Heart right ventricle (tissue), 16 donors: ENCODE data around the gene TRIM66. TPM values are rescaled to one million over a fixed set of nuclear protein-coding genes. Genes with fewer than 3 reads are reported as not detected.

Experiments
- ATAC-seq, 8 donors: fragments of 200-7000 bp; cut with Tn5 transposase; one replicate each; pipeline ENCODE4 v1.9.1; 2020; ENCODE audit warnings: mild to moderate bottlenecking in 8 of 8, moderate library complexity in 8 of 8, moderate number of reproducible peaks in 1 of 8
- DNase-seq, 2 donors: peaks; one replicate each; pipeline ENCODE4 v3.0.0-alpha.2; 2020
- H3K27ac ChIP-seq, 10 donors: fragments of 200-600 bp; sonication (generic) in 2 of 10; one replicate each; pipeline versions ENCODE4 v1.5.0 to v1.8.0; 2020 to 2022; ENCODE audit warnings: mild to moderate bottlenecking in 3 of 10
- H3K27me3 ChIP-seq, 7 donors: fragments of 200-600 bp; one replicate each; pipeline ENCODE4 v1.8.0; 2021 to 2022; ENCODE audit warnings: mild to moderate bottlenecking in 2 of 7
- H3K36me3 ChIP-seq, 9 donors: fragments of 200-600 bp; sonication (generic) in 1 of 9; one replicate each; pipeline versions ENCODE4 v1.5.0 to v1.8.0; 2020 to 2022; ENCODE audit warnings: mild to moderate bottlenecking in 2 of 9
- H3K4me1 ChIP-seq, 9 donors: fragments of 200-600 bp; sonication (generic) in 1 of 9; one replicate each; pipeline versions ENCODE4 v1.5.0 to v1.8.0; 2020 to 2022; ENCODE audit warnings: mild to moderate bottlenecking in 4 of 9
- H3K4me3 ChIP-seq, 10 donors: fragments of 200-600 bp; sonication (generic) in 2 of 10; one replicate each; pipeline versions ENCODE4 v1.5.0 to v1.8.0; 2020 to 2022; ENCODE audit warnings: mild to moderate bottlenecking in 7 of 10, moderate library complexity in 2 of 10
- H3K9me3 ChIP-seq, 11 donors: fragments of 200-600 bp in 10 of 11; sonication (generic) in 2 of 11; one replicate each; pipeline versions ENCODE4 v1.5.0 to v1.8.0; 2013 to 2022; ENCODE audit warnings: mild to moderate bottlenecking in 2 of 11, control low read depth in 1 of 11, moderate library complexity in 1 of 11
- CTCF ChIP-seq, 9 donors: fragments of 200-600 bp; sonication (generic) in 2 of 9; IDR thresholded peaks; one replicate each; pipeline versions ENCODE4 v1.5.0 to v1.8.0; 2021 to 2022; ENCODE audit warnings: antibody characterized with exemption in 9 of 9, mild to moderate bottlenecking in 5 of 9, moderate library complexity in 1 of 9
- WGBS, 2 donors: extraction: QIAGEN DNeasy Blood & Tissue Kit; methylation state at CpG; one replicate each; pipeline ENCODE4 v1.1.7; 2013; ENCODE audit warnings: inconsistent platforms in 1 of 2; 5-methylcytosine and 5-hydroxymethylcytosine counted together
- intact Hi-C, 10 donors: fragments of 100-400 bp; cut with DNase I; formaldehyde crosslinking; loops; one replicate each; pipeline versions ENCODE4 v1.11.1 to v1.14.2; 2022
- long read RNA-seq, 3 donors: library from polyadenylated mRNA; unstranded; transcript quantifications; one replicate each; pipeline ENCODE4 v2.0.0, GENCODE V29; 2020 to 2021
- polyA plus RNA-seq, 2 donors: library from polyadenylated mRNA; stranded (reverse); fragments of 200-250 nt; gene quantifications; one replicate each; pipeline ENCODE4 v1.2.3, GENCODE V29; 2013
- total RNA-seq, 10 donors: library from RNA; stranded (reverse); fragmentation: NEBNext Ultra II Directional in 3 of 10; extraction: Animal tissue kit (Norgen Biotek cat#: 25700) in 3 of 10; gene quantifications; one replicate each; pipeline versions ENCODE4 v1.2.1 to v1.2.4, GENCODE V29; 2021 to 2023
- donor health status: Arrhythmogenic right ventricular cardiomyopathy.
- donor health status: ischemic (EF 13 %, LVEDD 7.1; RV severe dilation, severe dysfunction).
- donor health status: healthy with polysubstance abuse.
- donor health status: DM: no; HTN: yes; CAD: no.
- donor health status: DM: no; HTN: no; CAD: no.
- donor health status: ischemic (EF 25% LVEDD 6.9; RV normal size, moderate dysfunction).
- donor health status: ischemic (EF 25% LVEDD 5.7; RV mildly dilated, moderate dysfunction).
- donor health status: healthy.
- donor health status: DM: yes; HTN: yes; CAD: no.
- donor health status: Ischemic cardiomyopathy.
- donor health status: ischemic (EF 35%, LVEDD 5.7; RV mildly dilated, moderate dysfunction).
- donor health status: nonischemic (EF 11% LVEDD 7.7; RV severe dilation, severe dysfunction).
- donor health status: DM: yes; HTN: yes; CAD: no.
- donor health status: PGD.
- donor health status: ischemic (EF 29% LVEDD 5.4; RV normal size, mild dysfunction).
- donor health status: nonischemic (EF 23%, LVEDD 6.1; RV moderate dilation, normal function).

The TRIM66 gene
- total RNA-seq (1 to 10 TPM; 1.8 to 7.4 (median 2.8) TPM), polyA plus RNA-seq (1 to 10 TPM in 1 of 2 donors, under 1 TPM in 1; 0.33 to 3.2 TPM)
- long read RNA-seq, donor 1, partial matches to known transcripts: 1 of 1 reads
- long read RNA-seq, donor 1, other reads (novel, unspliced or antisense): 0 of 1 reads
- long read RNA-seq, donor 2, partial matches to known transcripts: 1 of 2 reads
- long read RNA-seq, donor 2, other reads (novel, unspliced or antisense): 1 of 2 reads
- long read RNA-seq, donor 3, partial matches to known transcripts: 0 of 6 reads
- long read RNA-seq, donor 3, other reads (novel, unspliced or antisense): 6 of 6 reads

- Histone ChIP-seq H3K4me3 (peak within 1 kb of the TSS; percentile 69 to 99 (median 90)), H3K27me3 (no peaks in the 10 kb centered on the region), H3K4me1 (peaks cover 6 to 40% (median 30%) of the 10 kb centered on the region in 9 donors), H3K27ac (peak within 1 kb of the TSS; percentile 81 to 97 (median 96)), H3K36me3 (peaks cover 0 to 60% (median 26%) of the 10 kb centered on the region in 9 donors), H3K9me3 (no peaks in the 10 kb centered on the region)
- peak in 4 of 9 donors; percentile 7 to 39 (median 20) for TF ChIP-seq CTCF (IDR thresholded peaks at IDR 0.05)
- ATAC-seq (peak; percentile 97 to 100 (median 99)), DNase-seq (peak; percentile 99)
- 0 to 1% methylated on average over 66 to 67 of the region's 67 CpGs for WGBS, 2 donors
- intact Hi-C loops: loop anchor here in 7 of 10 donors (2.0 to 10.0 kb wide), 8 partner anchors 108 to 282 kb away; partner anchors contain the start of genes TMEM9B (in 4 of the 7) and AKIP1 (in 2 of the 7)
Observed at GRCh38 chr11:8682303-8683114, at the start of gene TRIM66, which contains the start of gene RPL27A. TRIM66 (minus strand) TSS chr11:8682665; CDS start chr11:8672274, 10,391 bp downstream. RPL27A (plus strand) TSS chr11:8682792; CDS start chr11:8682814, 22 bp downstream.

- Histone ChIP-seq H3K27ac (peak overlapping the region in 9 of 10 donors; percentile 65 to 84 (median 78)), H3K4me3 (no peak overlapping the region), H3K9me3 (no peaks in the 10 kb centered on the region), H3K4me1 (peaks cover 17 to 87% (median 51%) of the 10 kb centered on the region in 9 donors), H3K27me3 (no peaks in the 10 kb centered on the region), H3K36me3 (peaks cover 0 to 34% (median 5%) of the 10 kb centered on the region in 9 donors)
- 57 to 78% methylated on average over 3 of the region's 3 CpGs for WGBS, 2 donors
- no peak for TF ChIP-seq CTCF (IDR thresholded peaks at IDR 0.05)
- ATAC-seq: no peak
- intact Hi-C loops: loop anchor here in 1 of 10 donors (5.0 kb wide), 1 partner anchor 81 kb away; a partner anchor contains a TSS
- no peak for DNase-seq
Observed at GRCh38 chr11:8731647-8732323, 49.3 kb upstream of the TRIM66 start.

GRCh38 chr11:8730697-8731020, 48.2 kb upstream of the TRIM66 start:
- peaks cover 19 to 80% (median 55%) of the 10 kb centered on the region in 9 donors for H3K4me1 ChIP-seq
- peak overlapping the region in 4 of 10 donors; percentile 2 to 80 (median 14) for H3K27ac ChIP-seq
- intact Hi-C loops: loop anchor here in 1 of 10 donors (5.0 kb wide), 1 partner anchor 82 kb away; a partner anchor contains a TSS

More at GRCh38 chr11:8730697-8731020, 48.2 kb upstream of the TRIM66 start:
- TF ChIP-seq CTCF (IDR thresholded peaks at IDR 0.05): no peak
- DNase-seq (no peak), ATAC-seq (no peak)
- no peaks in the 10 kb centered on the region for H3K27me3 ChIP-seq
- no peaks in the 10 kb centered on the region for H3K9me3 ChIP-seq
- H3K4me3 ChIP-seq: no peak overlapping the region
- H3K36me3 ChIP-seq: peaks cover 0 to 39% (median 5%) of the 10 kb centered on the region in 9 donors
- 94% methylated on average over 23 of the region's 23 CpGs for WGBS, 2 donors
